HG02970 (cell line): ENCODE measurements around the gene ST3GAL4.

ENCODE experiments used
- ATAC-seq: cut with Tn5 transposase; IDR thresholded peaks from one replicate; pipeline ENCODE4 v1.9.1; 2021; ENCODE audit warnings: mild to moderate bottlenecking, moderate library complexity, moderate number of reproducible peaks; ENCODE audit not compliant: unreplicated experiment, low FRiP score

Gene ST3GAL4

GRCh38 chr11:126417091-126417862 is 61.8 kb downstream of the ST3GAL4 start:
- no peak for ATAC-seq

DNA sequence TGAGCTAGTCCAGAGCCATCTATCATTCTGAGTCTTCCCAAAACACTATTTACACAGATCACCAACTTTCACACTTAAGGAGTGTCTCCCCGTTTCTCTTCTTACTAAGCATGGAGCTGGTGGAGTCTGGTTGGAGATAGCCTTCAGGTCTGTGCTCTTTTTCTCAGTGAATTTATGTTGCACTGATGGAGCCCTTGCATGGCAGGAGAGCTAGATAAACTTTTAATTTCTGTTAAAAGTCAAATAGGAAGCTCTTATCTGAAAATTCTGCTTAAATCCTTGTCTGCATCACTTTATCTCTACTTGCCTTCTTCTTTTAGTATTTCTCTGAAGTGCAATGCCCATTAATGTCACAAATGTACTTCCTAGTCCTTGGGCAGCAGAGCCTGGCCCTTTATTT is 63.4 kb downstream of the ST3GAL4 start:
- ATAC-seq: no peak

GRCh38 chr11:126419801-126420697 is 64.6 kb downstream of the ST3GAL4 start:
- ATAC-seq: no peak

GRCh38 chr11:126420698-126421256 is 65.3 kb downstream of the ST3GAL4 start:
- no peak for ATAC-seq

- ATAC-seq: no peak
Measured at GRCh38 chr11:126421271-126421671, 65.8 kb downstream of the ST3GAL4 start.

GRCh38 chr11:126422446-126422845 is 67.0 kb downstream of the ST3GAL4 start:
- ATAC-seq: no peak

DNA sequence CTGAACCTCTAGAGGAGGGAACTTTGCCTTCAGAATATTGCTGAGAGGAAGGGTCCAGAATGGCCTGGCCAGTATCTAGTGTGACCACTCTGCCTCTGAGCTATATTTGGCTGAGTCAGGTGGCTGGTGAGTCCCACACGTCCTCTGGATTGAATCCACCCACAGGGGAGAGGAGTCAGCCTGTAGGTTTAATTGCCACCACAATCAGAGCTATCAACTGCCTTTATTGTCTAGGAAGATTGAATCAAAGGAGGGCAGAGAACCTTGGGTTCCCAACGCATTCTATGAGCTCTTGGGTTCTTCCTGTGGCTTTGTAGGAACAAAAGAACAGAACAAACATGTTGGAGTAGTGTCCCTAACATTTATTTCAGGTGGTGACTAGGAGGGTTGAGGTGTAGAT is 67.7 kb downstream of the ST3GAL4 start:
- no peak for ATAC-seq

DNA sequence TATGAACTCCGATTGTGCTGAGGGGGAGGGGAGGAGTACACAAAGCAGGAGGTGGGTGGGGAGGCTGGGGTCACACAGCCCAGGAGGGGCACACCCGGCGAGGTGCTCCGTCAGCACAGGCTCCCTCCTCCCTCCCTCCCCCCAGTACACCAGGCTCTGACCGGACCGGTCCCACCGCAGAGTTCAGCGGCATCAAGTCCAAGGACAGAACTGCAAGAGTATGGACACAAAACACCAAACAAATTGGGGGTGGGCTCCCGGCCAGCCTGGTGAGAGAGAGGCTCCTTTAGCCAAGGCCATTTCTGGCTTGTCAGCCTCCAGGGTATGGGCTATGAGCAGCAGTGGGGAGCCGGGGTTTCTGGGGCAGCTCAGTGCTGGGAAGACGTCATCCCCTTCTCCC is 68.3 kb downstream of the ST3GAL4 start:
- no peak for ATAC-seq

GRCh38 chr11:126424471-126425039 is 69.1 kb downstream of the ST3GAL4 start:
- no peak for ATAC-seq

- no peak for ATAC-seq
Measured at GRCh38 chr11:126426106-126426505, 70.6 kb downstream of the ST3GAL4 start.

GRCh38 chr11:126426820-126427749 is 71.6 kb downstream of the ST3GAL4 start:
- ATAC-seq: no peak

DNA sequence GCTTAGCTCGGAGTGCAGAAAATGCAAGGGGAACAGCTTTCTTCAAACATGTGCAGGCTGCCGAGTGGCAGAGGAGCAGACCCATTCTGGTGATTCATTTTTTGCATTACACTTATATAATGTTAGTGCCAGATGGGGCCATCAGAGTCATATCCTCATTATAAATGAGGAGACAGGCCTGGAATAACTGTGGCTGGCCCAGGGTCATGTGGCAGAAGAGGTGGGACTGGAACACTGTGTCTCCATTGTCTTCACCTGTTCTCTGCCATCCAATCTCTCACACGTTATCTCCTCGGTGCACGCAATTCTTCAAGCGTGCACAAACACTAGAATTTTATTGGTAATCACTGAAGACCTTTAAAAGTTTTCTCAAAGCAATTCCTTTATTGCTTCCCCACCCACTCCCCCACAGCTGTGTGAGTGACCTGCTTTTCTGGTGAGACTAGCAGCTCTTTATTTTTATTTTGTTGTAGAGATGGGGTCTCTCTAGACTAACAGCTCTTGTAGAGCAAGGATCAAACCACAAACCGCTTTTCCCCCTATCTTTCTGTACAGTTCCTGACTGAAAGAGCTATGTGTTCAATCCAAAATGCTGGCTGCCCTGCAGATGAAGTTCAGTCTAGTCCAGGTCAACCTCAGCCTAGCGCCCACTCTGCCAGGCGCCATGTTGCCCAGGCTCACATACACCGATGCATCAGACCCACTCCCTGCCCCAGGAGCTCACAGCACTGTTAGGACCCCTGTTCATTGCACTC is 75.3 kb downstream of the ST3GAL4 start:
- ATAC-seq: no peak

GRCh38 chr11:126431401-126432064 is 76.0 kb downstream of the ST3GAL4 start:
- no peak for ATAC-seq

- ATAC-seq: no peak
Measured at GRCh38 chr11:126432065-126432461, 76.6 kb downstream of the ST3GAL4 start.

GRCh38 chr11:126432525-126432924 is 77.0 kb downstream of the ST3GAL4 start:
- no peak for ATAC-seq

DNA sequence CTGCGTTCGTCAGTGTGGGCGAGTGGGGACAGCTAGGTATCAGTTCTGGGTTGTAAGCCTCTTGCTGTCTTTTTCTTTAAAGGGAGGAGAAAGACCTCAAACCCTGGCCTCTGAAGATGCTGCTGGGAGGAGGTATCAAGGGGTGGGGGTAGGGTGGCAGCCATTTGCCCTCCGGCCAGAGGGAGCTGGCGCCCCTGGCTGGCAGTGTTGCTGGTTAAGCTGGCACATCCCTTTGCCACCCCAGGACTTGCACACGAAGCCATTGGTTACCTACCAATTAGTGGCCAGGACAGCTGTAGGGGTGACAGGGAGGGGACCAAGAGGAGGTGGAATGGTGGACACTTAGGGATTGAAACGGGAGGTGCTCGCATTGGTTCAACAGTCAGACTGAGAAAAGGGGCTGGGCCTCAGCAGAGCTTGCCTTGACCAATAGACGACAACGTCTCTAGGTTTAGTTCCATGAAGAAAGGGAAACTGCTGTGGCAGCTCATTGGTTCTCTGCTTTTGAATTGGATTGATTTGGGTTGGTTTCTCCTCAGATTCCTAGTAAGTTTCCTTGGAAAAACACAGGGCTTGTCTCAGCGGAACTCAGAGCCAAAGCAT is 77.9 kb downstream of the ST3GAL4 start:
- no peak for ATAC-seq

- no peak for ATAC-seq
Measured at GRCh38 chr11:126433989-126434949, 78.8 kb downstream of the ST3GAL4 start.
